GM13977 (cell line): ENCODE results near the gene SAP25.

Experiments used
- DNase-seq: peaks from one replicate; pipeline ENCODE4 v3.0.0; 2012; ENCODE audit warnings: low spot score
- in situ Hi-C: fragments of 300-500 bp; cut with MboI; formaldehyde crosslinking; loops from one replicate; pipeline ENCODE4 v1.12.0; 2022; ENCODE audit warnings: low sequenced_read_pairs, low pct_unique_long_range_greater_than_20kb, mixed read lengths, inconsistent platforms; ENCODE audit not compliant: unreplicated experiment
- TF ChIP-seq, protein P1 (sequence below): IDR thresholded peaks from 2 replicates; pipeline ENCODE4 v1.5.1; 2012; ENCODE audit warnings: mild to moderate bottlenecking, control low read depth; ENCODE audit not compliant: insufficient read depth; ENCODE audit errors: extremely low read depth, missing control alignments

Gene SAP25

GRCh38 chr7:100582041-100582579 lies 8.4 kb upstream of the SAP25 start:
- in situ Hi-C loops = no loop called here
- TF ChIP-seq, protein P1, sequence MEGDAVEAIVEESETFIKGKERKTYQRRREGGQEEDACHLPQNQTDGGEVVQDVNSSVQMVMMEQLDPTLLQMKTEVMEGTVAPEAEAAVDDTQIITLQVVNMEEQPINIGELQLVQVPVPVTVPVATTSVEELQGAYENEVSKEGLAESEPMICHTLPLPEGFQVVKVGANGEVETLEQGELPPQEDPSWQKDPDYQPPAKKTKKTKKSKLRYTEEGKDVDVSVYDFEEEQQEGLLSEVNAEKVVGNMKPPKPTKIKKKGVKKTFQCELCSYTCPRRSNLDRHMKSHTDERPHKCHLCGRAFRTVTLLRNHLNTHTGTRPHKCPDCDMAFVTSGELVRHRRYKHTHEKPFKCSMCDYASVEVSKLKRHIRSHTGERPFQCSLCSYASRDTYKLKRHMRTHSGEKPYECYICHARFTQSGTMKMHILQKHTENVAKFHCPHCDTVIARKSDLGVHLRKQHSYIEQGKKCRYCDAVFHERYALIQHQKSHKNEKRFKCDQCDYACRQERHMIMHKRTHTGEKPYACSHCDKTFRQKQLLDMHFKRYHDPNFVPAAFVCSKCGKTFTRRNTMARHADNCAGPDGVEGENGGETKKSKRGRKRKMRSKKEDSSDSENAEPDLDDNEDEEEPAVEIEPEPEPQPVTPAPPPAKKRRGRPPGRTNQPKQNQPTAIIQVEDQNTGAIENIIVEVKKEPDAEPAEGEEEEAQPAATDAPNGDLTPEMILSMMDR = no peak

DNA sequence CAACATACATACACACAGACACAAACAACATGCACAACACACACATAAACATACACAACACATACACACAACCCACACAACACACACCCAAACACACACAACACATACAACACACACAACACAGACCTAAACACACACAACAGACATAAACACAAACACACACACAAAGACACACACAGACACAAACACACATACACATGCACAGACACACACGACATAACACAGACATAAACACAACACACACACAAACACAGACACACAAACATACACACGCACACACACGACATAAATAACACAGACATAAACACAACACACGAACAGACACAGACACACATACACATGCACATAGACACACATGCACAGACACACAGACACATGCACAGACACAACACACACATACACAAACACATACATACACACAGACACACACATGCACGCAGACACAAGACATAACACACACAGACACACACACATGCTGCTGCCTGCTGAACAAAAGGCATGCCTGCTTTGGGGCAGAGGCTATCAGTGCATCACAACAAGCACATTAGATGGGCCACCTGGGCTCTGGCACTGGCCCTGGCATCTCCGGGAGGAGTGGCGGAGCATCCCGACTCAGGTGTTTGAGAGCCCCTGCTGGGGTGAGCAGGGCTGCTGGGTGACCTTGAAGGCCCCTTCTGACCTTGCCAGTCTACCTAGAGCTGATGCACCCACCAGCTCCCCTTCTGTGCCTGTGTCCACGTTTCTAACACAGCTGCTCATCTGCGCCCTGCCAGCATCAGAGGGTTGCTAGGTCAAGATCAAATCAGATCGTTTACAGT lies 7.0 kb upstream of the SAP25 start:
- in situ Hi-C loops = no loop called here
- TF ChIP-seq, protein P1 = no peak
- DNase-seq = no peak

More at GRCh38 chr7:100582041-100582579, 8.4 kb upstream of the SAP25 start:
- no peak for DNase-seq

- no peak for DNase-seq
- TF ChIP-seq, protein P1 = no peak
- in situ Hi-C loops = no loop called here
Observed at GRCh38 chr7:100578246-100579183, 4.8 kb upstream of the SAP25 start.

DNA sequence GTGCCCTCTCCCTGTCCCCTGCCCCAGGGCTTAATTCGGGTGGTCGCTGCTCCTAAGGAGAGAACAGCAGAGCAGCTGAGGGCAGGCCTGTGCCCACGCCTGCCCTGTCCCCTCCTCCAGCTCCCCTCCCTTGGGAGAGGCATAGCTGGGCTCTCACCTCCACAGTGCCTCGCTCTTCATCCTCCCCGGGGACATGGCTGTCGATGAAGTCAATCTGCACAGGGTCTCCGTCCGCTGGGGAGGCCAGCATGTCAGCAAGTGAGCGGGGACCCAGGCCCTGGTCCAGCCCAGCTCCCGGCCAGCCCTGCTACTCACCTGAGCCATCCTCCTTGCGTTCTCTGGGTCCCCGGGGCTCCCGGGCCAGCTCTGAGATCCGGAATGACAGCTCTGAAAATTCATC lies 3.8 kb upstream of the SAP25 start:
- TF ChIP-seq, protein P1 = no peak
- no peak for DNase-seq
- in situ Hi-C loops = no loop called here

DNA sequence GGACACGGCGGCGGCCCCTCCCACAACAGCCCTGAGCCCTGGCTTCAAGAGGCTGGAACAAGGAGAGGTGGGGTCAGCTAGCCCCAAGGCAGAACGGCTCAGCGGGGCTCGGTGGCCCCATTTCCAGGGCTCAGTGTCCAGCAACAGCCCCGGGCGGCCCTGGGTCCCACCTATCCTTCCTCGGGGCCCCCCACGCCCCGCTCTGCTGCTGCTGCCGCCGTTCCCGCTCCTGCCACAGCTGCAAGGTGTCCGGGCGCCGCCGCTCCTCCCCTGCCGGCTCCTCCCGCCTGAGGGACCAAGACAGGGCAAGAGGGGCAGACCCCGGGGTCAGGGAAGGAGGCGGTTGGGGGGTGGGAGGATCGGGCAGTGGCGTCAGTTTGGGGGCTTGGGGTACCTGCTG lies 3.4 kb upstream of the SAP25 start:
- in situ Hi-C loops = no loop called here
- no peak for DNase-seq
- TF ChIP-seq, protein P1 = no peak

GRCh38 chr7:100576384-100576993 lies 2.8 kb upstream of the SAP25 start:
- no peak for DNase-seq
- TF ChIP-seq, protein P1 = no peak
- in situ Hi-C loops = no loop called here
